ENCODE data around the gene DPM2. TPM values are rescaled to one million over a fixed set of nuclear protein-coding genes. Genes with fewer than 3 reads are reported as not detected.

DPM2 gene
- total RNA-seq, 4 donors from 2014 or later = 12.5 to 18.5 (median 15.7) TPM

DNA sequence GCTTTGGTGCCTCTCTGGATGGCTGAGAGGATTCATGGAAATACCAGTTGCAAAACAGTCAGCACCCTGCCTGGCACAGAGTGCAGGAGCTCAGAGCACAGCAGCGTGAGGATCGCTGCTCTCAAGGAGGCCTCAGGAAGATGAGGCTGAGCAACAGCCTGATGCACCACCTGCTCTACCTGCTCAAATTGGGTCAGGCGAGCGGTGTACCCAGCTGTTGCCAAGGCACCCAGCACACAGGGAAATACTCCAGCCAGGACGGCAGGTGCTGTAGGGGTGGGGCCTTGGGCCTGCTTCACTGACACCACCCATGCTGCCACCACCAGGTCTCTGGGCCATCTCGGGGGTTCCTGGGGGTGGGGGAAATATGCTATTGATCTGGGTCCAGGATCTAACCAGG is 38.8 kb upstream of the DPM2 start:
- no peak for DNase-seq
- intact Hi-C loops (cut with DNase I) = no loop called here
- TF ChIP-seq POLR2A (IDR thresholded peaks at IDR 0.05) = no peak
- TF ChIP-seq, protein P1, sequence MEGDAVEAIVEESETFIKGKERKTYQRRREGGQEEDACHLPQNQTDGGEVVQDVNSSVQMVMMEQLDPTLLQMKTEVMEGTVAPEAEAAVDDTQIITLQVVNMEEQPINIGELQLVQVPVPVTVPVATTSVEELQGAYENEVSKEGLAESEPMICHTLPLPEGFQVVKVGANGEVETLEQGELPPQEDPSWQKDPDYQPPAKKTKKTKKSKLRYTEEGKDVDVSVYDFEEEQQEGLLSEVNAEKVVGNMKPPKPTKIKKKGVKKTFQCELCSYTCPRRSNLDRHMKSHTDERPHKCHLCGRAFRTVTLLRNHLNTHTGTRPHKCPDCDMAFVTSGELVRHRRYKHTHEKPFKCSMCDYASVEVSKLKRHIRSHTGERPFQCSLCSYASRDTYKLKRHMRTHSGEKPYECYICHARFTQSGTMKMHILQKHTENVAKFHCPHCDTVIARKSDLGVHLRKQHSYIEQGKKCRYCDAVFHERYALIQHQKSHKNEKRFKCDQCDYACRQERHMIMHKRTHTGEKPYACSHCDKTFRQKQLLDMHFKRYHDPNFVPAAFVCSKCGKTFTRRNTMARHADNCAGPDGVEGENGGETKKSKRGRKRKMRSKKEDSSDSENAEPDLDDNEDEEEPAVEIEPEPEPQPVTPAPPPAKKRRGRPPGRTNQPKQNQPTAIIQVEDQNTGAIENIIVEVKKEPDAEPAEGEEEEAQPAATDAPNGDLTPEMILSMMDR (IDR thresholded peaks at IDR 0.05) = no peak
- H3K4me1 ChIP-seq = peaks cover 72 to 89% (median 80%) of the 10 kb centered on the region in 3 donors
- peak overlapping the region in 3 of 4 donors; percentile 89 to 98 (median 93) for H3K4me3 ChIP-seq
- H3K9me3 ChIP-seq = no peaks in the 10 kb centered on the region
- H3K27me3 ChIP-seq = no peaks in the 10 kb centered on the region
- no peaks in the 10 kb centered on the region for H3K36me3 ChIP-seq
- WGBS, 2 donors = 33 to 42% methylated on average over 1 to 5 of the region's 6 CpGs
- peak overlapping the region; percentile 89 to 99 (median 97) for H3K27ac ChIP-seq

DNA sequence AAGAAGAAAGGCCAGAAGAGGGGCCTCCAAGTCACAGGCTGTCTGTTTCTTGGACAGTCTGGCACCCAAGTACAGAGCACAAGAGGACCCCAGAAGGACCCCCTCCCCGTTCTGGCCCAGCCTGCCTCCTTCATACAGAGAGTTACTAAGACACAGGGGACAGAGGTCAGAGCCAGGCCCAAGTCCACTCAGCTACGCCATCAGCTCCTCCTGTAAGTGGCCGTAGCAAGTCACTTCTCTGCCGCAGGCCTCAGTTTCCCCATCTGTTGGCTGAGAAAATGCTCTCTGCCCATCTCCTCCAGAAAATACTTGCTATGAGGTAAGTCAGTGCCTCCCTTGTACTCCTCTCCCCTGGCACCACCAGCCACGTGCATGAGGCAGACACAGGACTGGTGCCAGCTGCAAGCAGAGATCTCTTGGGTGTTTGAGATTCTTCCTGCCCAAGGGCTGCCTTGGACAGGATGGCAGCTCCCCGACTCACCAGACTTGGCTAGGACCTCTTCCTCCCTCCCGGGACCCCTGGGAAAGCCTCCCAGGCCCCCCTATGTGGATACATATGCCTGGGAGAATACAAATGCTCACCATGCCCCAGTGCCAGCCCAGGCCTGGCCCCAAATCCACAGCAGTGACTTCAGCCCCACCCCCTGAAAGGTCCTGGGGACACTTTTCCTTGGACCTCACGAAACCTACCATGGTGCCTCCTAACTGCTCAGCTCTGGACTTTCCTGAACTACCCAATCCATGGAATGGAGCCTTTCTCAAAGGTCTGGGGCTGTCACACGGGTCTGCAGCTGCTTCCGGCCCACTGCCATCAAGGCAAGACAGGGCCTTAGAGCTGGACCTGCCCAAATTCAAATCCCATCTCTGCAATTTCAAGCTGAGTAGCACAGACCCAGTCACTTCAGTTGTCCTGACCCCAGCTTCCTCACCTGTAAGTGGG is 38.0 kb upstream of the DPM2 start:
- peak overlapping the region; percentile 89 to 99 (median 97) for H3K27ac ChIP-seq
- H3K4me3 ChIP-seq = peak overlapping the region in 2 of 4 donors; percentile 1 to 98
- intact Hi-C loops (cut with DNase I) = no loop called here
- H3K36me3 ChIP-seq = no peaks in the 10 kb centered on the region
- H3K9me3 ChIP-seq = no peaks in the 10 kb centered on the region
- H3K27me3 ChIP-seq = no peaks in the 10 kb centered on the region
- whole genome bisulfite sequencing, 2 donors = 57 to 78% methylated on average over 4 to 6 of the region's 10 CpGs
- no peak for TF ChIP-seq POLR2A (IDR thresholded peaks at IDR 0.05)
- TF ChIP-seq, protein P1 (IDR thresholded peaks at IDR 0.05) = no peak
- no peak for DNase-seq
- peaks cover 80 to 94% (median 87%) of the 10 kb centered on the region in 3 donors for H3K4me1 ChIP-seq

DNA sequence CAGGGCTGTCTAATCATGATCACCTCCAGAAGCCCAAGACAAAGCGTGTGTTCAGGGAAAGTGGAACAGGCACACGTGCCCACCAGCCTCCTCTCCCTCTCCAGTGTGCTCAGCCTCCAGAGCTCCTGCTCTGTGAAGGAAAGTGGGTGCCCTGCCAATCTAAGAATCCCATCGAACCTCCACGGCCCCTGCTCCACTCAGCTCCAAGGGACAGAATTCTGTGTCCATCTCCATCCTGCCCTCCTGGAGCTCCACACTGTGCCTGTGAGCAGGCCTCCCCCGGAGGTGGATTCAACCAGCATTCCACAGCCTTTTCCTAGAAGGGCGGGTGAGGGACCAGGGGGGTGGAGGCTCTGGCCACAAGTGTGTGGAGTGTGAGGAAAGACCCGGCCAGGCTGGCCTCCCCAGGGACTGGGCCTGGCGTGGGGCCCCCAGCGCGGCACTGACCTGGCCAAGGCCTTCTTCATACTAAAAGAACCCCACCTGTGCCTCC is 37.2 kb upstream of the DPM2 start:
- peak overlapping the region; percentile 95 to 99 (median 97) for H3K27ac ChIP-seq
- no peaks in the 10 kb centered on the region for H3K27me3 ChIP-seq
- H3K9me3 ChIP-seq = no peaks in the 10 kb centered on the region
- peak overlapping the region in 2 of 4 donors; percentile 1 to 30 for H3K4me3 ChIP-seq
- intact Hi-C loops (cut with DNase I) = no loop called here
- H3K4me1 ChIP-seq = peaks cover 88 to 100% (median 95%) of the 10 kb centered on the region in 3 donors
- no peak for DNase-seq
- 65 to 75% methylated on average over 2 to 10 of the region's 10 CpGs for WGBS, 2 donors
- TF ChIP-seq POLR2A (IDR thresholded peaks at IDR 0.05) = no peak
- TF ChIP-seq, protein P1 (IDR thresholded peaks at IDR 0.05) = no peak
- H3K36me3 ChIP-seq = no peaks in the 10 kb centered on the region

DNA sequence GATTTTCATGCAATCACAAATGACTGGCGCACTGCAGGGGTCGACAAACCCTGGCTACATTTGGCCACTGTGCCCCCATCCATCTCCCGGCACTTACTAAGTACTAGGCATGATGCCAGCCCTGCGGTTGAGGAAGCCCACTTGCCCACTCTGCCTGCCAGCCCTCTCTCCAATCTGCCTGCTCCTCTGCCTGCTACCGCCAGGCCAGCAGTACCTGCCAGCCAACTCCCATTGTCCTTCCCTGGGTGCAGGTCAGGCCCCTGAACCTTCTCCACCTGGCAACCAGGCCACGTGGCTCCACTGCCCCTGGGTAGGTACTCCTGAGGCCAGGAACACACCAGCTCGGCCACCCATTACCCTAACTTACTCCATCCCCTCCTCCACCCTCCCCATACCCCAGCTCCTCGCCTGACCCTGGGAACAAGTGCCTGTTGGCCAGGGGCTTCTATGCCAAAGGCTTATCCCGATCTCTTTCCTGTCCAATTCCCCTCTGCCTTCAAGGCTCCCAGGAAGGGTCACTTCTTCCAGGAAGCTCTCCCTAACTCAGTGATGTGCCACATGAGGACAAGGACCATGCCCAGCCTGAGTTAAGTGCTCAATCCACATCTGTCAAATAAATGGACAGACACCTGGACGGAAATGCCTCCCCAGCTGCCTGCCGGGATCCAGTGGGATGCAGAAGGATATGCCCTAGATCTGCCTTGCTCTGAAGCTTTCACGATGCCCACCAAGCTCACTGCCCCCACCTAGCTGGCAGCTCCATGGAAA is 36.5 kb upstream of the DPM2 start:
- peak overlapping the region; percentile 95 to 99 (median 97) for H3K27ac ChIP-seq
- H3K27me3 ChIP-seq = no peaks in the 10 kb centered on the region
- 61 to 63% methylated on average over 10 to 12 of the region's 12 CpGs for WGBS, 2 donors
- no peaks in the 10 kb centered on the region for H3K9me3 ChIP-seq
- no peaks in the 10 kb centered on the region for H3K36me3 ChIP-seq
- intact Hi-C loops (cut with DNase I) = no loop called here
- no peak for DNase-seq
- H3K4me3 ChIP-seq = peak overlapping the region in 2 of 4 donors; percentile 22 to 41
- peaks cover 94 to 100% (median 100%) of the 10 kb centered on the region in 3 donors for H3K4me1 ChIP-seq
- no peak for TF ChIP-seq POLR2A (IDR thresholded peaks at IDR 0.05)
- TF ChIP-seq, protein P1 (IDR thresholded peaks at IDR 0.05) = no peak
